ENCODE results near the gene CDC42EP3. TPM values are rescaled to one million over a fixed set of nuclear protein-coding genes. Genes with fewer than 3 reads are reported as not detected.

Gene CDC42EP3
- polyA plus RNA-seq, 2 of the 4 experiments (the other 2 are of a cell fraction) = 23.8 to 39.1 TPM

- ATAC-seq = no peak
- TF ChIP-seq CHD2 (IDR thresholded peaks at IDR 0.05; ENCODE audit: low read length, partially characterized antibody) (no peak), EHMT2 (IDR thresholded peaks at IDR 0.05; ENCODE audit: low read depth) (no peak), GATA3 (IDR thresholded peaks at IDR 0.05; ENCODE audit: borderline replicate concordance) (no peak), RAD21 (conservative IDR thresholded peaks at IDR 0.05 in 1 of 2, IDR thresholded peaks at IDR 0.05 in 1 of 2) (no peak), SMC3 (IDR thresholded peaks at IDR 0.05) (no peak), PHF8 (IDR thresholded peaks at IDR 0.05; ENCODE audit: borderline replicate concordance, low read depth) (no peak), BHLHE40 (IDR thresholded peaks at IDR 0.05; ENCODE audit: low read depth, low read length) (no peak), HDAC2 (IDR thresholded peaks at IDR 0.05) (no peak), NR3C1 (IDR thresholded peaks at IDR 0.05) (no peak), POLR2A (IDR thresholded peaks at IDR 0.05; ENCODE audit: low read length) (no peak), PBX3 (IDR thresholded peaks at IDR 0.05) (no peak), KDM1A (IDR thresholded peaks at IDR 0.05; ENCODE audit: low read depth) (no peak), ZSCAN20 (CRISPR knock-in tag; IDR thresholded peaks at IDR 0.05) (no peak), ELK1 (IDR thresholded peaks at IDR 0.05; ENCODE audit: low read depth, low read length) (no peak), MAZ (IDR thresholded peaks at IDR 0.05; ENCODE audit: borderline replicate concordance, low read depth, low read length) (no peak), HOXB13 (CRISPR knock-in tag; IDR thresholded peaks at IDR 0.05; ENCODE audit: low read depth) (no peak), REST (IDR thresholded peaks at IDR 0.05) (no peak)
- 66% methylated on average over 3 of the region's 3 CpGs for WGBS (ENCODE audit: missing lambda C conversion rate)
- DNase-seq (ENCODE audit: low read depth in 1 of 2, low spot score in 1 of 2) = no peak
- no peaks in the 10 kb centered on the region for H3K9me3 ChIP-seq
- H3K4me3 ChIP-seq = no peak overlapping the region
- no peak for FAIRE-seq
- ChIA-PET CTCF (interaction anchor here (1.1 to 5.9 kb wide), 6 partner anchors 10 to 259 kb away, joined by 3 to 19 read pairs (median 5); no protein-coding TSS in a partner anchor), POLR2A (no interaction called here)
- H3K4me1 ChIP-seq = no peaks in the 10 kb centered on the region
- no peak overlapping the region for H3K27ac ChIP-seq
- no peak overlapping the region for H3K4me2 ChIP-seq
These were observed 53.1 kb downstream of the CDC42EP3 start for GRCh38 chr2:37618326-37618725.

GRCh38 chr2:37617119-37617892, 54.1 kb downstream of the CDC42EP3 start:
- Histone ChIP-seq H3K9me3 (no peaks in the 10 kb centered on the region), H3K4me3 (no peak overlapping the region), H3K27ac (no peak overlapping the region), H3K4me2 (no peak overlapping the region), H3K4me1 (no peaks in the 10 kb centered on the region)
- FAIRE-seq = no peak
- no peak for ATAC-seq
- POLR2A ChIA-PET = no interaction called here
- TF ChIP-seq RCOR1 (IDR thresholded peaks at IDR 0.05; ENCODE audit: low read depth, low read length) (no peak), JUNB (IDR thresholded peaks at IDR 0.05) (no peak)
- WGBS (ENCODE audit: missing lambda C conversion rate) = 82% methylated on average over 14 of the region's 14 CpGs
- no peak for DNase-seq (ENCODE audit: low read depth in 1 of 2, low spot score in 1 of 2)
- CTCF ChIA-PET = interaction anchor here (1.3 to 1.8 kb wide), 2 partner anchors 10 to 17 kb away, joined by 4 to 5 read pairs; no protein-coding TSS in a partner anchor

Data from A549 (cell line).